ENCODE results near the gene GGTLC2.
"Not testable (repeated sequence)": the region's sequence is repeated elsewhere in the genome, so short reads cannot be mapped to it uniquely, and the experiment has no call there.

GGTLC2 gene

GRCh38 chr22:22638313-22638712 is 6.1 kb upstream of the GGTLC2 start:
- DNase-seq: not testable (repeated sequence)

- not testable (repeated sequence) for DNase-seq
Measured at GRCh38 chr22:22642255-22642654, 2.2 kb upstream of the GGTLC2 start.

GRCh38 chr22:22645969-22646368 is 1.6 kb downstream of the GGTLC2 start:
- not testable (repeated sequence) for DNase-seq

- DNase-seq: not testable (repeated sequence)
Measured at GRCh38 chr22:22647952-22648351, 3.5 kb downstream of the GGTLC2 start.

- DNase-seq: not testable (repeated sequence)
Measured at GRCh38 chr22:22648863-22649536, 4.6 kb downstream of the GGTLC2 start.

- not testable (repeated sequence) for DNase-seq
Measured at GRCh38 chr22:22649761-22650160, 5.3 kb downstream of the GGTLC2 start.

- not testable (repeated sequence) for DNase-seq
Measured at GRCh38 chr22:22650398-22650797, 6.0 kb downstream of the GGTLC2 start.

- DNase-seq: not testable (repeated sequence)
Measured at GRCh38 chr22:22650803-22651515, 6.5 kb downstream of the GGTLC2 start.

- DNase-seq: not testable (repeated sequence)
Measured at GRCh38 chr22:22651593-22651992, 7.2 kb downstream of the GGTLC2 start.

- DNase-seq: not testable (repeated sequence)
Measured at GRCh38 chr22:22652102-22652501, 7.7 kb downstream of the GGTLC2 start.

- DNase-seq: not testable (repeated sequence)
Measured at GRCh38 chr22:22652573-22652972, 8.2 kb downstream of the GGTLC2 start.

GRCh38 chr22:22653677-22654381 is 9.4 kb downstream of the GGTLC2 start:
- DNase-seq: not testable (repeated sequence)

- no peak for DNase-seq
Measured at GRCh38 chr22:22655452-22656290, 11.3 kb downstream of the GGTLC2 start.

GRCh38 chr22:22657712-22658111 is 13.3 kb downstream of the GGTLC2 start:
- DNase-seq: no peak

GRCh38 chr22:22661275-22661674 is 16.9 kb downstream of the GGTLC2 start:
- DNase-seq: no peak

GRCh38 chr22:22662095-22662494 is 17.7 kb downstream of the GGTLC2 start:
- no peak for DNase-seq

- DNase-seq: no peak
Measured at GRCh38 chr22:22663861-22664800, 19.7 kb downstream of the GGTLC2 start.

GRCh38 chr22:22666307-22667091 is 22.1 kb downstream of the GGTLC2 start:
- peak; percentile 63 for DNase-seq

- no peak for DNase-seq
Measured at GRCh38 chr22:22667966-22668880, 23.8 kb downstream of the GGTLC2 start.

GRCh38 chr22:22669093-22669492 is 24.7 kb downstream of the GGTLC2 start:
- DNase-seq: no peak
